Measurements from ENCODE around the gene TSC22D1. TPM values are rescaled to one million over a fixed set of nuclear protein-coding genes. Genes with fewer than 3 reads are reported as not detected.

The TSC22D1 gene
- total RNA-seq, 4 donors from 2014 or later = 223 to 389 (median 262) TPM

- no peak overlapping the region for H3K4me3 ChIP-seq
- no peak overlapping the region for H3K27ac ChIP-seq
- no peak for TF ChIP-seq POLR2A (IDR thresholded peaks at IDR 0.05)
- TF ChIP-seq CTCF (IDR thresholded peaks at IDR 0.05) = no peak
- no peak for TF ChIP-seq EP300 (IDR thresholded peaks at IDR 0.05)
- no peak for TF ChIP-seq POLR2AphosphoS5 (IDR thresholded peaks at IDR 0.05)
- no peaks in the 10 kb centered on the region for H3K36me3 ChIP-seq
- no peaks in the 10 kb centered on the region for H3K4me1 ChIP-seq
- no peaks in the 10 kb centered on the region for H3K9me3 ChIP-seq
- no peaks in the 10 kb centered on the region for H3K27me3 ChIP-seq
- 81 to 82% methylated on average over 4 of the region's 6 CpGs for WGBS, 2 donors (ENCODE audit: low coverage in 1 of 2)
- no peak for ATAC-seq
These were observed 165.7 kb downstream of the TSC22D1 start for GRCh38 chr13:44410328-44410859.

GRCh38 chr13:44409595-44409994, 166.5 kb downstream of the TSC22D1 start:
- H3K4me3 ChIP-seq = no peak overlapping the region
- no peak for ATAC-seq
- no peaks in the 10 kb centered on the region for H3K9me3 ChIP-seq
- no peaks in the 10 kb centered on the region for H3K27me3 ChIP-seq
- H3K36me3 ChIP-seq = no peaks in the 10 kb centered on the region
- 86% methylated on average over 2 of the region's 4 CpGs; no CpG with 5 or more reads in 1 of the 2 donors for WGBS, 2 donors (ENCODE audit: low coverage in 1 of 2)
- H3K27ac ChIP-seq = no peak overlapping the region
- TF ChIP-seq CTCF (IDR thresholded peaks at IDR 0.05) = no peak
- TF ChIP-seq POLR2A (IDR thresholded peaks at IDR 0.05) = no peak
- no peak for TF ChIP-seq POLR2AphosphoS5 (IDR thresholded peaks at IDR 0.05)
- TF ChIP-seq EP300 (IDR thresholded peaks at IDR 0.05) = no peak
- no peaks in the 10 kb centered on the region for H3K4me1 ChIP-seq

- H3K4me1 ChIP-seq = peaks cover 0 to 4% (median 0%) of the 10 kb centered on the region in 3 donors
- no peak for ATAC-seq
- H3K9me3 ChIP-seq = no peaks in the 10 kb centered on the region
- no peak overlapping the region for H3K27ac ChIP-seq
- H3K4me3 ChIP-seq = no peak overlapping the region
- 100% methylated on average over 1 of the region's 7 CpGs for WGBS, 2 donors (ENCODE audit: low coverage in 1 of 2)
- no peaks in the 10 kb centered on the region for H3K36me3 ChIP-seq
- TF ChIP-seq POLR2A (IDR thresholded peaks at IDR 0.05) (no peak), CTCF (IDR thresholded peaks at IDR 0.05) (no peak), EP300 (IDR thresholded peaks at IDR 0.05) (no peak), POLR2AphosphoS5 (IDR thresholded peaks at IDR 0.05) (no peak)
- no peaks in the 10 kb centered on the region for H3K27me3 ChIP-seq
These were observed 168.2 kb downstream of the TSC22D1 start for GRCh38 chr13:44407891-44408290.

GRCh38 chr13:44407379-44407778, 168.8 kb downstream of the TSC22D1 start:
- TF ChIP-seq EP300 (IDR thresholded peaks at IDR 0.05) (no peak), POLR2A (IDR thresholded peaks at IDR 0.05) (no peak), CTCF (IDR thresholded peaks at IDR 0.05) (no peak)

GRCh38 chr13:44406617-44407016, 169.5 kb downstream of the TSC22D1 start:
- H3K4me1 ChIP-seq = peaks cover 0 to 4% (median 0%) of the 10 kb centered on the region in 3 donors
- no peak for TF ChIP-seq POLR2A (IDR thresholded peaks at IDR 0.05)
- TF ChIP-seq EP300 (IDR thresholded peaks at IDR 0.05) = no peak
- TF ChIP-seq CTCF (IDR thresholded peaks at IDR 0.05) = no peak
- no peak for TF ChIP-seq POLR2AphosphoS5 (IDR thresholded peaks at IDR 0.05)
- ATAC-seq = no peak
- H3K4me3 ChIP-seq = no peak overlapping the region
- no peaks in the 10 kb centered on the region for H3K27me3 ChIP-seq
- H3K36me3 ChIP-seq = no peaks in the 10 kb centered on the region
- no peak overlapping the region for H3K27ac ChIP-seq
- no peaks in the 10 kb centered on the region for H3K9me3 ChIP-seq
- WGBS, 2 donors (ENCODE audit: low coverage in 1 of 2) = 76 to 78% methylated on average over 5 of the region's 5 CpGs

More at GRCh38 chr13:44407379-44407778, 168.8 kb downstream of the TSC22D1 start:
- H3K9me3 ChIP-seq = no peaks in the 10 kb centered on the region
- no peaks in the 10 kb centered on the region for H3K36me3 ChIP-seq
- H3K4me1 ChIP-seq = peaks cover 0 to 4% (median 0%) of the 10 kb centered on the region in 3 donors
- no peak overlapping the region for H3K4me3 ChIP-seq
- 90 to 100% methylated on average over 2 to 3 of the region's 3 CpGs for WGBS, 2 donors (ENCODE audit: low coverage in 1 of 2)
- ATAC-seq = no peak
- H3K27ac ChIP-seq = no peak overlapping the region
- H3K27me3 ChIP-seq = no peaks in the 10 kb centered on the region
